ENCODE data around the gene WNK1.

The WNK1 gene

DNA sequence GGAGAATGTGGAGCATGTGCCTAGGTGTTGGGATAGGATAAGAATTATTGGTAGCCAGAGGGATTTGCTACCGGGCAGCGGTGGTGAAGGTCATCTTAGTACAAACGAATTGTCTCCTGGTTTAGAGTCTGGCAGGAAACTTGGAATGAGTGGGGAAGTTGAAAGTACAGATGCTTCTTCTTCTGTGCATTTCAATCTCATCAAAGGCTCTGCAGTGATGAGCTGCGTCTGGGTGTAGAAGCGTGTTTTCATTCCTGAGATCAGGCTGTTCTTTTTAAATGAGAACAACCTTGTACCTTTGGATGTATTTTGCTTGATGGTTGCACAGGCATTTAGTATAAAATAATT is 2.1 kb downstream of the WNK1 start:
- TF ChIP-seq, protein P1, sequence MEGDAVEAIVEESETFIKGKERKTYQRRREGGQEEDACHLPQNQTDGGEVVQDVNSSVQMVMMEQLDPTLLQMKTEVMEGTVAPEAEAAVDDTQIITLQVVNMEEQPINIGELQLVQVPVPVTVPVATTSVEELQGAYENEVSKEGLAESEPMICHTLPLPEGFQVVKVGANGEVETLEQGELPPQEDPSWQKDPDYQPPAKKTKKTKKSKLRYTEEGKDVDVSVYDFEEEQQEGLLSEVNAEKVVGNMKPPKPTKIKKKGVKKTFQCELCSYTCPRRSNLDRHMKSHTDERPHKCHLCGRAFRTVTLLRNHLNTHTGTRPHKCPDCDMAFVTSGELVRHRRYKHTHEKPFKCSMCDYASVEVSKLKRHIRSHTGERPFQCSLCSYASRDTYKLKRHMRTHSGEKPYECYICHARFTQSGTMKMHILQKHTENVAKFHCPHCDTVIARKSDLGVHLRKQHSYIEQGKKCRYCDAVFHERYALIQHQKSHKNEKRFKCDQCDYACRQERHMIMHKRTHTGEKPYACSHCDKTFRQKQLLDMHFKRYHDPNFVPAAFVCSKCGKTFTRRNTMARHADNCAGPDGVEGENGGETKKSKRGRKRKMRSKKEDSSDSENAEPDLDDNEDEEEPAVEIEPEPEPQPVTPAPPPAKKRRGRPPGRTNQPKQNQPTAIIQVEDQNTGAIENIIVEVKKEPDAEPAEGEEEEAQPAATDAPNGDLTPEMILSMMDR (IDR thresholded peaks at IDR 0.05; ENCODE audit: low read depth, low read length, missing control alignments): no peak

DNA sequence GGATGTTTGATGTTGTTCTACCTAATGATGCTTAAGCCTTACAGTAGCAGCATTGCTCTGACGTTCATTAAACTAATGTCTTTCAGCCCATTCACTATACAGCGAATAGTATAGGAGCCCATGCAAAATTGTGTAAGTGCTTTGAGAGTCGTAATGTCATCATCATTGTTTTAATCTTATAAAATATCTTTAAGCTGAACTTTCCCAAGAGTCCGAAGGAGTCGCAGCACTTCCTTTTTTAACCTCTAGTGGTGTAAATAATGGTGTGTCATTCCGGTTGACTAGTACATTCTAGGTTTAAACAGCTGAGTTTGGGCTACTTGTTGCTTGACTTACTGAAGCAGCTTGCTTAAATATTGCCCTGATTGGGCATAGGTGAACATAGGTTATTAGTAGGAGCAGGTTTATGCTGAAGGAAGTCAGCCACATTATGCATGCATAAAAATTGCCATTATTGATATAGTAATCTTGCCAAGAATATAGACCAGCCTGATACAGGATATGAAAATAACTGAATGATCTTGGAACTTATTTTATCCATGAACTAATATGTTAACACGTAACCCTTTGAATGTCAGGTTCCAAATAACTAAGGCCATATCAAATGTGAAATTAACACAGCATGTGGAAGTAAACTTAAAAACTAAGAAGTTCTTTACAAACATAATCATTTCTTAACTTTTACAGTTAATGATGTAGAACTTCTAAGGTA is 2.6 kb downstream of the WNK1 start:
- H3K4me3 ChIP-seq (ENCODE audit: low read depth, low read length): peak overlapping the region; percentile 87
- DNase-seq (ENCODE audit: low read depth): no peak
- TF ChIP-seq, protein P1 (IDR thresholded peaks at IDR 0.05; ENCODE audit: low read depth, low read length, missing control alignments): peak; percentile 63

More for the DNA sequence above, 2.1 kb downstream of the WNK1 start:
- H3K4me3 ChIP-seq (ENCODE audit: low read depth, low read length): peak overlapping the region; percentile 87
- DNase-seq (ENCODE audit: low read depth): no peak

DNA sequence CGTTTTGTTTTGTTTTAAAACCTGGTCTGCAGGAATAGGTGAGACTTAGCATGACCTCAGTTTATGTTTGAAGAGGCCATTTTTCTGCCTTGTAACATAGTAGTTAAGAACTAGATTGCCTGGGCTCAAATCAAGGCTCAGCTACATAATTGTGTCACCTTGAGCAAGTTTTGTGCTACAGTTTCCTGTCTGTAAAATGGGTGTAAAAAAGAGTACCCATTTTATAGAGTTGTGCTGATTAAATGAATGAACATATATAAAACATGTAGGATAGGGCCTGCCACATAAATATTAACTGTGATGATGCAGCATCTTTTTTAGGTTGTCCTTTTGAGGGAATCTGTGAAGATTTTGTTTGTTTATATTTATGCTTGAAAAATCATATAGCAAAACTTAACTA is 7.2 kb downstream of the WNK1 start:
- TF ChIP-seq, protein P1 (IDR thresholded peaks at IDR 0.05; ENCODE audit: low read depth, low read length, missing control alignments): no peak
- H3K4me3 ChIP-seq (ENCODE audit: low read depth, low read length): no peak overlapping the region
- DNase-seq (ENCODE audit: low read depth): no peak

DNA sequence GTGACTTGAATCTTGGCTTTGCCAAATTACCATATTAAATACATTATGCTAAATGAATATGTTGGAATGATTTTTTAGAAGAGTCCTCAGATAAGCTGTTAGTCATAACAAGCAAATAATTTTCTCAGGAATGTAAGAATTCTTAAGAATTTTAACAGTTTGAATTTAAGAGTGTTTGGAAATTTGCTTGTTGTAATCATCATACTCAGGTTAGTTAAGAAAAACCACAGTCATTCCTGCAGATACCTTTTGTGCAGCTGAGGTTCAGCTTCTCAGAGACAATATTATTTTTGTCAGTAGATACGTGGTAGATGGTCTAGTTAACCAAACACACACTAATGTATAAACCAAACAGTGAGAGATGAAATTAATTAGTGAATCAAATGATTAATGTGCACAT is 8.9 kb downstream of the WNK1 start:
- H3K4me3 ChIP-seq (ENCODE audit: low read depth, low read length): no peak overlapping the region
- DNase-seq (ENCODE audit: low read depth): no peak
- TF ChIP-seq, protein P1 (IDR thresholded peaks at IDR 0.05; ENCODE audit: low read depth, low read length, missing control alignments): no peak

DNA sequence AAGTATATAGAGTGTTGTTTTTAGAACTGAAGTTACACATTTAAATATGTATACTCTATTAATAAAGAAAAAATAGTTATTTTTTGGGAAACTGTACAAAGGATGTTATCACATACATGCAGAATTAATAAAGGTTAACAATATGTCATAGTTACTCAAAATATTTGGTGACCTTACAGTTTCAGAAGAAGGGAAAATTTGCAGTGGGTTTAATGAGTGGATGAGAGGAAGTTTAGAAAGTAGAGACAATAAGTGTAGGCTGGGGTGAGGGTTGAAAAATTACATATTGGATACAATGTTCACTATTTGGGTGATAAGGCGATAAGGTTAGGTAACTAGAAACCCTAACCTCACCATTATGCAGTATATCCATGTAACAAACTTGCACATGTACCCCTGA is 13.5 kb downstream of the WNK1 start:
- no peak for DNase-seq (ENCODE audit: low read depth)
- H3K4me3 ChIP-seq (ENCODE audit: low read depth, low read length): no peak overlapping the region

DNA sequence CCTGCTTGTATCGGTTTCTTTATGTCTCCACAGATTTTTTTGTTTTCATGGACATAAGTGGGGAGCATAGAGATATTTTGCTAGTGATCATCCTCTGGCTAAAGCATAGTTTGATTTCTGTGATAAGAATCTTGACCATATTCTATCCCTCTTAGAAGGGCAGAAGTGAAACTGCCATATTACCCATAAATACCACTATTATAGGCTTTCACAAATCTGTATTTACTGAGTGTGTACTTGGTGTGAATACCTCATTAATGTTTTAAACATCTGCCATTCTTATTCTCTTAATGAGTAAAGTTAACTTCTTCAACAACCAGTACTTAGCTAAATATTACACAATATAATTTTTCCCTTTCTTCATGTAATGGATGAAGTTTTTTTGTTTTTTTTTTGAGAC is 16.1 kb downstream of the WNK1 start:
- TF ChIP-seq, protein P1 (IDR thresholded peaks at IDR 0.05; ENCODE audit: low read depth, low read length, missing control alignments): no peak
- no peak for DNase-seq (ENCODE audit: low read depth)
- H3K4me3 ChIP-seq (ENCODE audit: low read depth, low read length): no peak overlapping the region

More for the DNA sequence above, 13.5 kb downstream of the WNK1 start:
- TF ChIP-seq, protein P1 (IDR thresholded peaks at IDR 0.05; ENCODE audit: low read depth, low read length, missing control alignments): no peak

DNA sequence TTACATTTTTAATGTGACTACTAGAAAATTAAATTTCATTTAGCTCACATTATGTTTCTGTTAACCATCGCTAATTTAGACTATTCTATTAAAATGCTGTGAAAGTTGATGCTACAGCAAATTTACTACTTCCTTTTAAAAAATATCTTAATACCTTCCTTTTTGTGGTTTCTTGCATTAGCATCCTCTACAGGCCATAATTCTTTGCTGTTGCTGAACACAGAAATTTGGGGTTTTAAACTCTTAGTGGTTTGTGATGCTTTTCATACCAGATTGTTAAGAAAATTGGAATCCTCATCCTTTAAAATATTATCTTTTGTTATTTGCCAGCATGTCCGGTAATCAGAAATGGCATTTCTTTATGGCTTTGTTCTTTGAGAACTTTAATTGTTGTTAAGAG is 18.1 kb downstream of the WNK1 start:
- TF ChIP-seq, protein P1 (IDR thresholded peaks at IDR 0.05; ENCODE audit: low read depth, low read length, missing control alignments): no peak
- DNase-seq (ENCODE audit: low read depth): no peak
- H3K4me3 ChIP-seq (ENCODE audit: low read depth, low read length): no peak overlapping the region

Measured in GM12864 (cell line).